DMS79 (cell line): ENCODE results near the gene CRACR2B.

Experiments
- DNase-seq: peaks from one replicate; lab custom pipeline; 2025; lab: John Stamatoyannopoulos, UW

The CRACR2B gene

DNA sequence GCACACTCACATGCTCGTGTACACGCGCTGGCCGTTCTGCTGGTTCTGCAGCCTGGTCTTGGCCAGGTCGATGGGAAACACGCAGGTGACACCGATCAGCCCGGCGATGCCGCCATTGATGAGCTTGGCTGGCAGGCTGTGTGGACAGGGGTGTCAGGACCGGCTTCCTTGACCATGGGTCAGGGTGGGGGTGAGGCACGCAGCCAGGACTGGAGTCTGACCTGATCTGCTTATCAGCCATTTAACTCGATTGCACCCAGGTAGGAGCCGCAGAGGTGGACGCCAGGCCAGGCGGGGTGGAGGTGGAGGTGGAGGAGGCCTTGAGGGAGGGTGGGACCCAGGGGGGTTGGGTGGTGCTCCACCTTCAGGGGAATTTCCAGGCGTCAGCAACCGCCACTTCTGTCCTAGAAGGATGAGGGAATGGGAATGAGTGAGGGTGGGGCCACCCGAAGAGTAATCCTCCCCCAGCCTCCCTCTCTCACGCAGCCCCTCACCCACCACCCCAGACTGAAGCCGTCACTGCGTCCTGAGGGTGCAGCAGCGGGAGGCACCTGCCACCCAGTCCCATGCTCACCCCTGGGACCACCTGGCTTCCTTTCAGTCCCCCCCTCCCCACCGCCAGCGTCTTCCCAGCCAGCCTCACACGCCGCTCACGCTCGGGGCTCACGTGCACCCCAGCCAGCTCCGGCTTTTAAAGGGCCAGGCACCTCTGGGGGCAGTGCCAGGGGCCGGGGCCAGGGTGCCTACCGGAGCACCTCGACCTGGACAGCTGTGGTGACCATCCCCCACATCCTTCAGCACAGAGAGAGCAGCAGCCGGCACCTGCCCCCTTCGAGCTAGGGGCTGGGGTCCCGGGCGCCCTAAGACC, 32.7 kb upstream of the CRACR2B start:
- DNase-seq: no peak

DNA sequence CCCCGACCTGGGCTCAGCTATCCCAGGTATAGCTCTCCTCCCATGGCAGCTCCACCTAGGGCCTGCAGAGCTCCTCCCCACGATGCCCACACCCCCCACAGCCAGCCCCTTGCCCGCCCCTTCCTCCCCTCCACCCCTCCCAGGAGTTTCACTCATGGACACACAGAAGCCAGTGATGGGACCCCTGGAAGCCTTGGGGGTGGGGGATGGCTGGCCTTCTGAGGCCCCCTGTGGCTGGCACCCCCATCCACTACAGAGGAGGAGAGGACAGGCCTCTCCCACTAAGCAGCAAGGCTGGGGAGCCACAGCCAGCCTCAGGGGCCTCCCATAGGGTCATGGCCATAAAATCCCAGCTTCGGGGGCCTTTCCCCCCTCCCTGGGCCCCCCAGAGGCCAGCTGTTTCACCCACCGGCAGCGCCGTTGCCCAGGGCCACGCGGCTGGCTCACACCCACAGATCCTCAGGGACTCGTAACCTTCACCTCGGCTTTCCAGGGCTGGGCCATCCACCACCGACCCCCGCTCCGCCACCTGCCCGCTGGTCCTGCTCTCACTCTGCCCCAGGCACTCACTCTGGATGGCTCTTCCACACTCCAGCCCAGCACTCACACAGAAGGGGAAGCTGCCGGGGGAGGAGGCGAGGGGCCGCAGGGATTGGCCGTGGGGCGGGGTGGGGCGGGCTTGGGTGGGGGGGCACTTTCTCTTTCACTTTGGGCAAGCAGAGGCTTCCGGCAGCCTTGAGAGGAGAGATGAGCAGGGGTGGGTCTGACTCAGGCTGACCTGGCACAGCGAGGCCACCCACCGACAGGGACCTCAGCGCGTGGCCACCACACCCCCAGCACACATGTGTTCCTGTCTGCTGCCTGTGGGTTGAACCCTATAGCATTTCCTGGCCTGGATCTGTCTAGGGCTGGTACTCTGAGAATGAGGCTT, 31.8 kb upstream of the CRACR2B start:
- peak; percentile 50 for DNase-seq

- no peak for DNase-seq
Observed at GRCh38 chr11:796565-797295, 31.0 kb upstream of the CRACR2B start.

DNA sequence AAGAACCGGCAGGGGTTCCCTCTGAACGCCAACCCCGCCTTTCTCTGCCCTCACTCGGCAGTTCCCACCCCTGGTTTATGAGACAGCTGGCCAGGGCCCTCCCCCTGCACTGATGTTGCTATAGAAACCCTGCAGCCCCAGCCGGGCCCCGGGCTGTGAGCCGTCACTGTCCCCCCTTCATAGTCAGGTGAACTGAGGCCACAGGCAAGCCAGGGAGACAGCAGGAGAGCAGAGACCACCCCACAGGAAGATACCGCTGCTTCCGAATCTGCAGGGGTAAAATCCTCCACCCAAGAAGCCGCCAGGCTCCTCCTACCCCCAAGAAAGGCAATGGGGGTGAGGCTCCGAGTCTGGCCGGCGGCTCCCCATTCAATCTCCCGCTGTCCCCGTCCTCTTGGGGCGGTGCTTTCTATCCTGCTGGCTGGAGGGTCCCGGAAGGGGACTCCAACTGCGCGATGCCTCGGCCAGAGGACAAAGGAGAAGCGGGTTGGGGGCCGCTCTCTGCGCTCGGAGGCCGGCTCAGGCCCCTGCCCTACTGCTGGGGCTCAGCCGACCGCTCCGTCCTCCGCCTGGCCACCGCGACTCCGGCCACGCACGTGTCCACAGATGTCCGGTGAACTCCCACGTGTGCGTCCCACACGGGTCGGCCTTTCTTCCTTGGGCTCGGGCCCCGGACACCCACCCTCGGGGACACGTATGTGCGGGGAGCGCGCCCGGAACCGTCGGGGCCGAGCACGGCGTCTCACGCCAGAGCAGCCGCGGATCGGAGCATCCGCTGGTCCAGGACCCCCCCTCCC, 30.2 kb upstream of the CRACR2B start:
- DNase-seq: peak; percentile 23

- DNase-seq: peak; percentile 26
Observed at GRCh38 chr11:798093-798713, 29.5 kb upstream of the CRACR2B start, which contains the start of gene SLC25A22. SLC25A22 (minus strand) TSS chr11:798281; CDS start chr11:795006, 3,275 bp downstream.

- no peak for DNase-seq
Observed at GRCh38 chr11:799641-800316, 27.9 kb upstream of the CRACR2B start.

GRCh38 chr11:800473-800872, 27.2 kb upstream of the CRACR2B start:
- no peak for DNase-seq

DNA sequence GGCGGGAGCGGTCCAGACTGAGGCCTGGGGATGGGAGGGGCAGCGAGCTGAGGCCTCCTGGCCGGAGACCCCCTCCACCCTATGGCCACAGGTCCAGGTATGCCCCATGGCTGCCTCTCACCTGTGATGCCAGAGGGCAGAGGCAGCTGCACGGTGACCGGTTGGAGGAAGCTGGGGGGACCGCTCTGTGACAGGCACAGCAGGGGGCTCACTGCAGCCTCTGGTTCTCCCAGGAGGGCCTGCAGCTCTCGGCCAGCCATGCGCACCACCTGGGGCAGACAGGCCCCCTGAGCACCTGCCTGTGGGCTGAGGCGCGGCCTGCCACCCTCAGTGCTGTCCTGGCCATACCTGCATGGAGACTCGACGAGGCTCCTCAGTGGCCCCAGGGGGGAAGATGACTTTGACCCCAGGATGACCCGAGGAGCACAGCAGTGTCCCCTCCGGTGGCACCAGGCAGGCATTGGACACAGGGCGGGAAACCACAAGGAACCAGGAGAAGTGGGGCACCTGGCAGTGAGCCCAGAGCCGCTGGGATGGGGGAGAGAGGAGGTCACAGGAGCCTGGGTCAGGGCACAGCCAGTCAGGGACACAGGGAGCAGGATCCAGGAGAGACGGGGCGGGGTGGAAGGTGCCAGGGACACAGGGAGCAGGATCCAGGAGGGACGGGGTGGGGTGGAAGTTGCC, 26.5 kb upstream of the CRACR2B start:
- DNase-seq: no peak

DNA sequence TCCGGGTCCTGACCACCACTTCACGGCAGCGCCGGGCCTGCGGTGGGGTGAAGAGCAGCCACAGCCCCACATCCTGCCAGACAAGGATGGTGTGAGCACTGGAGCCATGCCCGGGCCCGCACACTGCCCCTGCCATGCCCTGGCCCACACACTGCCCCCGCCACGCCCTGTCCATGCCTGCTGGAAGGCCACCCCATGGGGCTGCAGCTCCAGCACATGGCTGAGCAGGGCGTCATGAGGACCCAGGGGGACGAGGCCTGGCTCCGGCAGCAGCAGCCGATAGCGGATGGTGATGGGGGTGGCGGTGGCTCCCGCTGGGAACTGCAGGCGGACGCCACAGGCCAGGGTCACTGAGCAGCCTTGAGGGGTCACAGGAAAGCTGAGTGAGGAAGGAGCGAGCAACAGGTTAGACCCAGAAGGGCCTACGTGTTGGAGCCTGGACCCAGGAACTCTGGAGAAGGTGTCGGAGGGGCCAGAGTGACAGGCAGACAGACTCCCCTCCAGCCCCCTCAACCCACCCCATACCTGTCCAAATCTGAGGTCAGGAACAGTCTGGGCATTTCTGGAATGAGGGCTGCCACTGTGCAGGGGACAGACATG, 25.6 kb upstream of the CRACR2B start:
- no peak for DNase-seq

GRCh38 chr11:802693-803466, 24.8 kb upstream of the CRACR2B start:
- DNase-seq: no peak

GRCh38 chr11:803467-803742, 24.3 kb upstream of the CRACR2B start:
- no peak for DNase-seq

DNA sequence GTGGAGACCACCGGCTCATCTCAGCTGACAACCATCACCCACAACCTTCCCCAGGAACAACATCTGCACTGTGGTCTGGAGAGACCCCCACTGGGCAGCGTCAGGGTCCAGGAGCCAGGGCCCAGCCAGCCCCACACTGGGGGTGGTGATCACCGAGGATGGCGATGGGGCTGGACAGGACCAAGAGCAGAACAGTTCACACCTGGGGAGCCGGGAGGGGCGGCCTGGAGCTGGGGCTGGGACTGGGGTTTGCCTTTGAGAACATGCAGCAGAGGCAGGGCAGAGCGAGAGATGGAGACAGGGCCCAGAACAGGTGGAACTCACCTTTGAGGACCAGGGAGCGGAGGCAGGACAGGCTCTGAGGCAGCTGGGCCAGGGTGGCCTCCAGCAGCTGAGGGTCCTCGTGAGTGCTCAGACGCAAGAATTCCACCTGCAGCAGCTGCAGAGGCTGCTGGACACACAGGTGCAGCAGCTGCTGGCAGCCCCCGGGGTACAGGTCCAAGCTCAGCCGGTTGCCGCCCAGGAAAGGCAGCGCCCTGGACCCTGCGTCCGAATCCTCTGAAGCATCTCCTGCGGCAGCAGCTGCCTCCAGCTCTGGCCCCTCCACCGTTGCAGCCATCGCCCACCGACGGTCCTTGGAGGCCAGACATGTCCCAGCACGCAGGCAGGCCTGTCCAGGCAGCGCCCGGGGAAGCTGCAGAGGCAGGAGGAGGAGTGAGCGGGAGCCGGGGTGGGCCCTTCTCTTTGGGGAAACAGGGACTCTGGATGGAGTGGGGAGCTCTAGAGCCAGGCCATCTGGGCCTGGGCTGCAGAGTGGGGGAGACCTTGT, 23.7 kb upstream of the CRACR2B start:
- peak; percentile 61 for DNase-seq

DNA sequence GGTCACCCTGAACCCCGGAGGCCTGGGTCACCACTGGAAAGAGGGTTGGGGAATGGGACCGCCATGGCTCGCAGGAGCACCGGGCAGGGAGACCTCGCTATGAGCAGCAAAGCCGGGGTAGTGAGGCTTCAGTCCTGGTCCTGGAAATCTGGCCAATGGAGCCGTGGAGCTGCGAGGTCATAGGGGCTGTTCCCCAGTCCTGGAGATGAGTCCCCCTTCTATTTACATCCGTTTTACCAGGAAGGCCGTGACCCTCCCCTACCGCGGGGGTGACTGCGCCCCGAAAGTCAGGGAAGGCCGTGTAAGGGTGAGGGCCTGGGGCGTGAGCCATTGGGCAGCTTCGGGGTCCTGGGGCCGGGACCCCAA, 23.1 kb upstream of the CRACR2B start:
- no peak for DNase-seq

- DNase-seq: no peak
Observed at GRCh38 chr11:808427-809286, 19.1 kb upstream of the CRACR2B start.

- peak; percentile 83 for DNase-seq
Observed at GRCh38 chr11:809287-810039, 18.3 kb upstream of the CRACR2B start, which contains the start of gene RPLP2. RPLP2 (plus strand) TSS chr11:809967; CDS start chr11:810235, 268 bp downstream.

GRCh38 chr11:810040-810567, 17.6 kb upstream of the CRACR2B start:
- DNase-seq: no peak
